HFFc6 (cell line): ENCODE measurements around the gene GPLD1. TPM values are rescaled to one million over a fixed set of nuclear protein-coding genes. Genes with fewer than 3 reads are reported as not detected.

ENCODE experiments used
- DNase-seq: peaks from one replicate; pipeline ENCODE4 v3.0.0-alpha.2; 2018
- H3K27ac Mint-ChIP-seq: 2 replicates; pipeline ENCODE4 v1.8.0; 2020; ENCODE audit warnings: mild to moderate bottlenecking, mixed read lengths
- H3K27me3 Mint-ChIP-seq: 2 replicates; pipeline ENCODE4 v1.8.0; 2021; ENCODE audit warnings: mild to moderate bottlenecking, moderate library complexity, mixed read lengths; ENCODE audit not compliant: insufficient read depth
- H3K36me3 Mint-ChIP-seq: 2 replicates; pipeline ENCODE4 v1.8.0; 2021; ENCODE audit warnings: low read depth, mixed read lengths
- H3K4me1 Mint-ChIP-seq: 2 replicates; pipeline ENCODE4 v1.8.0; 2020; ENCODE audit warnings: low read depth, mixed read lengths
- H3K4me3 Mint-ChIP-seq: 2 replicates; pipeline ENCODE4 v1.8.0; 2020; ENCODE audit warnings: mild to moderate bottlenecking, moderate library complexity, mixed read lengths
- H3K9me3 Mint-ChIP-seq: 2 replicates; pipeline ENCODE4 v1.8.0; 2020; ENCODE audit warnings: mild to moderate bottlenecking, mixed read lengths
- CTCF ChIP-seq: fragments of 200-600 bp; sonication (generic); IDR thresholded peaks from 2 replicates; pipeline ENCODE4 v1.5.0; 2021; ENCODE audit warnings: antibody characterized with exemption, mild to moderate bottlenecking
- total RNA-seq, 6 experiments: library from RNA; stranded (reverse); fragmentation: NEBNext Ultra II Directional; extraction: Animal tissue kit (Norgen Biotek cat#: 25700); gene quantifications; 2 replicates in 1 of 6; 3 replicates in 5 of 6; pipeline ENCODE4 v1.2.3, GENCODE V29; 2021

Gene GPLD1
- total RNA-seq, 6 experiments from 2014 or later: 0.14 to 0.39 (median 0.22) TPM

GRCh38 chr6:24446670-24447069 is 42.7 kb downstream of the GPLD1 start:
- Mint-ChIP-seq H3K36me3 (no peaks in the 10 kb centered on the region), H3K27ac (no peak overlapping the region), H3K27me3 (peaks cover 4% of the 10 kb centered on the region; the same call in 1 of the 2 replicates), H3K4me1 (peaks cover 11% of the 10 kb centered on the region), H3K9me3 (no peaks in the 10 kb centered on the region), H3K4me3 (no peak overlapping the region)
- TF ChIP-seq CTCF: no peak
- DNase-seq: no peak

GRCh38 chr6:24445704-24446103 is 43.7 kb downstream of the GPLD1 start:
- peaks cover 4% of the 10 kb centered on the region; the same call in 1 of the 2 replicates for H3K27me3 Mint-ChIP-seq
- H3K36me3 Mint-ChIP-seq: no peaks in the 10 kb centered on the region
- no peak for TF ChIP-seq CTCF
- H3K9me3 Mint-ChIP-seq: no peaks in the 10 kb centered on the region
- no peak for DNase-seq
- no peak overlapping the region for H3K27ac Mint-ChIP-seq
- H3K4me3 Mint-ChIP-seq: no peak overlapping the region
- H3K4me1 Mint-ChIP-seq: peaks cover 11% of the 10 kb centered on the region

GRCh38 chr6:24444588-24444987 is 44.8 kb downstream of the GPLD1 start:
- no peaks in the 10 kb centered on the region for H3K9me3 Mint-ChIP-seq
- no peak for DNase-seq
- peaks cover 6% of the 10 kb centered on the region; the same call in 1 of the 2 replicates for H3K27me3 Mint-ChIP-seq
- TF ChIP-seq CTCF: no peak
- no peak overlapping the region for H3K27ac Mint-ChIP-seq
- H3K4me1 Mint-ChIP-seq: peaks cover 11% of the 10 kb centered on the region
- no peaks in the 10 kb centered on the region for H3K36me3 Mint-ChIP-seq
- H3K4me3 Mint-ChIP-seq: no peak overlapping the region

- H3K27me3 Mint-ChIP-seq: peaks cover 9% of the 10 kb centered on the region
- no peak overlapping the region for H3K4me3 Mint-ChIP-seq
- H3K9me3 Mint-ChIP-seq: no peaks in the 10 kb centered on the region
- TF ChIP-seq CTCF: no peak
- DNase-seq: no peak
- no peak overlapping the region for H3K27ac Mint-ChIP-seq
- H3K36me3 Mint-ChIP-seq: no peaks in the 10 kb centered on the region
- H3K4me1 Mint-ChIP-seq: peaks cover 11% of the 10 kb centered on the region
These were observed 47.8 kb downstream of the GPLD1 start for GRCh38 chr6:24441599-24441904.

GRCh38 chr6:24440897-24441598 is 48.3 kb downstream of the GPLD1 start:
- Mint-ChIP-seq H3K27ac (no peak overlapping the region), H3K4me3 (no peak overlapping the region), H3K36me3 (no peaks in the 10 kb centered on the region), H3K9me3 (no peaks in the 10 kb centered on the region), H3K27me3 (peaks cover 9% of the 10 kb centered on the region), H3K4me1 (peaks cover 11% of the 10 kb centered on the region)
- DNase-seq: no peak
- no peak for TF ChIP-seq CTCF
